CD4-positive, alpha-beta T cell (primary cell): ENCODE measurements around the gene TSC22D1. TPM values are rescaled to one million over a fixed set of nuclear protein-coding genes. Genes with fewer than 3 reads are reported as not detected.

Experiments used
- ATAC-seq: fragments of 200-7000 bp; cut with Tn5 transposase; one replicate; pipeline ENCODE4 v1.10.0; 2022; ENCODE audit warnings: mild to moderate bottlenecking; ENCODE audit not compliant: poor library complexity
- CTCF ChIA-PET: fragments of 350-600 bp; sonication (Branson Sonifier 250); formaldehyde crosslinking; loops from one replicate; lab custom pipeline; 2021; ENCODE audit warnings: antibody characterized with exemption, inconsistent platforms; lab: Charles Lee
- POLR2A ChIA-PET: fragments of 350-600 bp; sonication (Branson Sonifier 250); formaldehyde crosslinking; loops from one replicate; lab custom pipeline; 2021; ENCODE audit warnings: antibody characterized with exemption, inconsistent platforms; lab: Charles Lee
- DNase-seq, 14 experiments: peaks; one replicate each; pipeline ENCODE4 v3.0.0-alpha.2; 2013 to 2020; ENCODE audit warnings: mixed read lengths in 2 of 14
- H3K27ac ChIP-seq, 2 donors: one replicate each; pipeline versions ENCODE4 v1.5.1 to v1.7.0; 2013; ENCODE audit warnings: low read length in 2 of 2, low read depth in 1 of 2, mild to moderate bottlenecking in 1 of 2
- H3K27me3 ChIP-seq, 2 experiments: 1 replicate in 1 of 2; 2 replicates in 1 of 2; pipeline versions ENCODE4 v1.6.1 to v1.7.0; 2013; ENCODE audit warnings: low read length in 2 of 2, control low read depth in 1 of 2, mild to moderate bottlenecking in 1 of 2, moderate library complexity in 1 of 2; ENCODE audit not compliant: insufficient read depth in 2 of 2, control insufficient read depth in 1 of 2
- H3K36me3 ChIP-seq: one replicate; pipeline ENCODE4 v1.6.1; 2013; ENCODE audit warnings: low read length, control low read depth; ENCODE audit not compliant: insufficient read depth
- H3K4me1 ChIP-seq: one replicate; pipeline ENCODE4 v1.6.1; 2013; ENCODE audit warnings: low read length, control low read depth; ENCODE audit not compliant: insufficient read depth
- H3K4me3 ChIP-seq: one replicate; pipeline ENCODE4 v1.5.1; 2013; ENCODE audit warnings: mild to moderate bottlenecking, low read length, moderate library complexity
- H3K9me3 ChIP-seq, 2 experiments: 1 replicate in 1 of 2; 2 replicates in 1 of 2; pipeline versions ENCODE4 v1.6.1 to v1.7.0; 2013; ENCODE audit warnings: low read length in 2 of 2, mild to moderate bottlenecking in 2 of 2, control low read depth in 1 of 2, moderate library complexity in 1 of 2; ENCODE audit not compliant: control insufficient read depth in 1 of 2, insufficient read depth in 1 of 2
- H3K27ac Mint-ChIP-seq: one replicate; pipeline ENCODE4 v1.8.0; 2020; ENCODE audit warnings: mixed read lengths
- H3K27me3 Mint-ChIP-seq: one replicate; pipeline ENCODE4 v1.8.0; 2021; ENCODE audit warnings: mixed read lengths
- H3K36me3 Mint-ChIP-seq: one replicate; pipeline ENCODE4 v1.8.0; 2021; ENCODE audit warnings: low read depth, mixed read lengths
- H3K4me1 Mint-ChIP-seq: one replicate; pipeline ENCODE4 v1.8.0; 2021; ENCODE audit warnings: low read depth, mixed read lengths
- H3K4me3 Mint-ChIP-seq: one replicate; pipeline ENCODE4 v1.8.0; 2020; ENCODE audit warnings: mild to moderate bottlenecking, mixed read lengths
- H3K9me3 Mint-ChIP-seq: one replicate; pipeline ENCODE4 v1.8.0; 2020; ENCODE audit warnings: mixed read lengths
- CTCF ChIP-seq: fragments of 200-600 bp; IDR thresholded peaks from one replicate; pipeline ENCODE4 v1.8.0; 2022; ENCODE audit warnings: antibody characterized with exemption, mild to moderate bottlenecking
- intact Hi-C, 2 experiments: fragments of 100-400 bp; cut with DNase I in 1 of 2; cut with micrococcal nuclease in 1 of 2; formaldehyde crosslinking; loops; one replicate each; pipeline versions ENCODE4 v1.15.1 to v1.9.0; 2023 to 2025; cut with DNase I, micrococcal nuclease
- total RNA-seq, 174 experiments: library from RNA in 2 of 174; stranded (reverse) in 2 of 174; gene quantifications; one replicate each; pipeline ENCODE4 v1.2.3 and lab custom pipeline; 2021 to 2026

The TSC22D1 gene
- total RNA-seq, 2 experiments from 2014 or later, result 24.0 to 26.5 TPM

GRCh38 chr13:44452418-44452817 lies 123.7 kb downstream of the TSC22D1 start:
- Histone ChIP-seq H3K27ac (no peak overlapping the region), H3K4me3 (no peak overlapping the region), H3K9me3 (peaks cover 0 to 5% of the 10 kb centered on the region in 2 experiments), H3K27me3 (no peaks in the 10 kb centered on the region), H3K4me1 (no peaks in the 10 kb centered on the region), H3K36me3 (no peaks in the 10 kb centered on the region)
- peaks cover 9% of the 10 kb centered on the region for H3K4me1 Mint-ChIP-seq
- ATAC-seq (no peak), DNase-seq (no peak)
- ChIA-PET POLR2A (interaction anchor here (0.5 kb wide), 1 partner anchor 573 kb away, joined by 3 read pairs; the partner anchor contains the start of genes CCDC122 and LACC1), CTCF (no interaction called here)
- H3K36me3 Mint-ChIP-seq, result no peaks in the 10 kb centered on the region
- intact Hi-C loops, result no loop called here
- TF ChIP-seq CTCF, result no peak
- no peaks in the 10 kb centered on the region for H3K9me3 Mint-ChIP-seq
- H3K27me3 Mint-ChIP-seq, result no peaks in the 10 kb centered on the region
- H3K27ac Mint-ChIP-seq, result no peak overlapping the region
- no peak overlapping the region for H3K4me3 Mint-ChIP-seq

GRCh38 chr13:44451651-44452050 lies 124.5 kb downstream of the TSC22D1 start:
- peaks cover 7% of the 10 kb centered on the region for H3K4me1 Mint-ChIP-seq
- H3K27ac ChIP-seq, result no peak overlapping the region
- no peaks in the 10 kb centered on the region for H3K4me1 ChIP-seq
- peaks cover 0 to 5% of the 10 kb centered on the region in 2 experiments for H3K9me3 ChIP-seq
- no peak for DNase-seq
- no peaks in the 10 kb centered on the region for H3K27me3 Mint-ChIP-seq
- POLR2A ChIA-PET, result no interaction called here
- H3K4me3 Mint-ChIP-seq, result no peak overlapping the region
- H3K36me3 ChIP-seq, result no peaks in the 10 kb centered on the region
- no peaks in the 10 kb centered on the region for H3K36me3 Mint-ChIP-seq
- no peaks in the 10 kb centered on the region for H3K27me3 ChIP-seq
- intact Hi-C loops, result no loop called here
- no peak overlapping the region for H3K27ac Mint-ChIP-seq
- no peak for TF ChIP-seq CTCF
- no peak overlapping the region for H3K4me3 ChIP-seq
- CTCF ChIA-PET, result no interaction called here
- H3K9me3 Mint-ChIP-seq, result no peaks in the 10 kb centered on the region
- ATAC-seq, result no peak

- ChIA-PET POLR2A (no interaction called here), CTCF (no interaction called here)
- Mint-ChIP-seq H3K9me3 (no peaks in the 10 kb centered on the region), H3K36me3 (no peaks in the 10 kb centered on the region), H3K27ac (no peak overlapping the region), H3K27me3 (no peaks in the 10 kb centered on the region), H3K4me1 (peaks cover 4% of the 10 kb centered on the region), H3K4me3 (no peak overlapping the region)
- Histone ChIP-seq H3K4me1 (no peaks in the 10 kb centered on the region), H3K27ac (no peak overlapping the region), H3K36me3 (no peaks in the 10 kb centered on the region), H3K9me3 (peaks cover 0 to 2% of the 10 kb centered on the region in 2 experiments), H3K4me3 (no peak overlapping the region), H3K27me3 (no peaks in the 10 kb centered on the region)
- TF ChIP-seq CTCF, result no peak
- ATAC-seq (no peak), DNase-seq (no peak)
- intact Hi-C loops, result no loop called here
Observed at GRCh38 chr13:44451126-44451525, 125.0 kb downstream of the TSC22D1 start.
